Caco-2 (cell line): ENCODE measurements around the gene GET3. TPM values are rescaled to one million over a fixed set of nuclear protein-coding genes. Genes with fewer than 3 reads are reported as not detected.

Source experiments
- BruUV-seq: library from RNA; stranded (reverse); fragments of 400-500 nt; replicated peaks from 2 replicates; lab custom pipeline; 2021; lab: Mats Ljungman, UMichigan
- CTCF ChIA-PET: fragments of 300-600 bp; sonication (Branson Sonifier 250); formaldehyde crosslinking; loops from one replicate; lab custom pipeline; 2022; ENCODE audit warnings: antibody characterized with exemption; lab: Charles Lee
- POLR2A ChIA-PET: fragments of 300-600 bp; sonication (Branson Sonifier 250); formaldehyde crosslinking; loops from one replicate; lab custom pipeline; 2022; ENCODE audit warnings: antibody characterized with exemption; lab: Charles Lee
- DNase-seq, 2 experiments: peaks; one replicate each; pipeline versions ENCODE4 v3.0.0 to v3.0.0-alpha.2; 2020 to 2022
- H3K27me3 ChIP-seq: replicated peaks from 2 replicates; pipeline ENCODE4 v1.6.0; 2011; ENCODE audit warnings: low read length; ENCODE audit not compliant: control insufficient read depth, insufficient read depth
- H3K36me3 ChIP-seq: 2 replicates; pipeline ENCODE4 v1.5.1; 2011; ENCODE audit warnings: low read length; ENCODE audit not compliant: control insufficient read depth, insufficient read depth
- H3K4me1 ChIP-seq: fragments of 250-450 bp; sonication (Bioruptor Pico); 2 replicates; pipeline ENCODE4 v1.5.1; 2020; ENCODE audit warnings: mild to moderate bottlenecking
- H3K4me3 ChIP-seq: 2 replicates; pipeline ENCODE4 v1.5.1; 2011; ENCODE audit warnings: low read depth, mild to moderate bottlenecking, control low read depth, low read length
- H3K9me3 ChIP-seq: fragments of 250-450 bp; sonication (Bioruptor Pico); 2 replicates; pipeline ENCODE4 v1.5.1; 2020; ENCODE audit warnings: mild to moderate bottlenecking, moderate library complexity
- H3K27ac Mint-ChIP-seq: one replicate; pipeline ENCODE4 v1.8.0; 2022; ENCODE audit warnings: mixed read lengths; ENCODE audit not compliant: unreplicated experiment
- H3K27me3 Mint-ChIP-seq: one replicate; pipeline ENCODE4 v1.8.0; 2022; ENCODE audit warnings: mixed read lengths; ENCODE audit not compliant: insufficient read depth, unreplicated experiment
- H3K36me3 Mint-ChIP-seq: one replicate; pipeline ENCODE4 v1.8.0; 2022; ENCODE audit warnings: mild to moderate bottlenecking, mixed read lengths; ENCODE audit not compliant: insufficient read depth, unreplicated experiment
- H3K4me1 Mint-ChIP-seq: one replicate; pipeline ENCODE4 v1.8.0; 2022; ENCODE audit warnings: low read depth, mixed read lengths; ENCODE audit not compliant: unreplicated experiment
- H3K4me3 Mint-ChIP-seq: one replicate; pipeline ENCODE4 v1.8.0; 2022; ENCODE audit warnings: mild to moderate bottlenecking, moderate library complexity, mixed read lengths; ENCODE audit not compliant: unreplicated experiment
- H3K9me3 Mint-ChIP-seq: one replicate; pipeline ENCODE4 v1.8.0; 2022; ENCODE audit warnings: mixed read lengths; ENCODE audit not compliant: unreplicated experiment
- CTCF ChIP-seq, 2 experiments: fragments of 200-600 bp in 1 of 2; IDR thresholded peaks; 1 replicate in 1 of 2; 2 replicates in 1 of 2; pipeline versions ENCODE4 v1.5.1 to v1.8.0; 2011 to 2022; ENCODE audit warnings: antibody characterized with exemption in 1 of 2, control low read depth in 1 of 2, inconsistent platforms in 1 of 2, low read depth in 1 of 2, low read length in 1 of 2, mild to moderate bottlenecking in 1 of 2, moderate library complexity in 1 of 2; ENCODE audit not compliant: insufficient read depth in 1 of 2, severe bottlenecking in 1 of 2, unreplicated experiment in 1 of 2
- intact Hi-C: fragments of 100-400 bp; cut with micrococcal nuclease; formaldehyde crosslinking; loops from one replicate; pipeline ENCODE4 v1.10.0; 2022; ENCODE audit not compliant: unreplicated experiment
- total RNA-seq: library from RNA; stranded (reverse); gene quantifications from 2 replicates; pipeline ENCODE4 v1.2.3, GENCODE V29; 2022

The GET3 gene
- total RNA-seq, 1 experiment from 2014 or later, result 57.1 TPM

- ChIA-PET CTCF (no interaction called here), POLR2A (no interaction called here)
- TF ChIP-seq CTCF (IDR thresholded peaks at IDR 0.05; ENCODE audit: insufficient read depth in 1 of 2, low read depth in 1 of 2, low read length in 1 of 2, severe bottlenecking in 1 of 2, unreplicated experiment in 1 of 2), result no peak
- peaks cover 33% of the 10 kb centered on the region for H3K36me3 Mint-ChIP-seq
- no peak overlapping the region for H3K27ac Mint-ChIP-seq
- no peaks in the 10 kb centered on the region for H3K9me3 Mint-ChIP-seq
- H3K4me3 ChIP-seq, result no peak overlapping the region
- DNase-seq, result no peak
- H3K4me1 Mint-ChIP-seq, result no peaks in the 10 kb centered on the region
- no peaks in the 10 kb centered on the region for H3K27me3 ChIP-seq
- H3K4me3 Mint-ChIP-seq, result peak overlapping the region; percentile 38
- no peaks in the 10 kb centered on the region for H3K9me3 ChIP-seq
- H3K36me3 ChIP-seq, result peaks cover 3% of the 10 kb centered on the region; the same call in 1 of the 2 replicates
- H3K4me1 ChIP-seq, result no peaks in the 10 kb centered on the region
- intact Hi-C loops, result no loop called here
- H3K27me3 Mint-ChIP-seq, result no peaks in the 10 kb centered on the region
- BruUV-seq, result no TSS peak
Measured at GRCh38 chr19:12698138-12698537, 39.2 kb upstream of the GET3 start.

- Mint-ChIP-seq H3K27me3 (no peaks in the 10 kb centered on the region), H3K27ac (no peak overlapping the region), H3K9me3 (no peaks in the 10 kb centered on the region), H3K4me1 (no peaks in the 10 kb centered on the region), H3K4me3 (no peak overlapping the region), H3K36me3 (peaks cover 62% of the 10 kb centered on the region)
- Histone ChIP-seq H3K36me3 (peaks cover 3% of the 10 kb centered on the region; the same call in 1 of the 2 replicates), H3K4me1 (no peaks in the 10 kb centered on the region), H3K27me3 (no peaks in the 10 kb centered on the region), H3K9me3 (no peaks in the 10 kb centered on the region), H3K4me3 (no peak overlapping the region)
- POLR2A ChIA-PET, result interaction anchor here (0.6 kb wide), 1 partner anchor 40 kb away, joined by 3 read pairs; no protein-coding TSS in a partner anchor
- CTCF ChIA-PET, result no interaction called here
- no TSS peak for BruUV-seq
- intact Hi-C loops, result no loop called here
- no peak for DNase-seq
- TF ChIP-seq CTCF (IDR thresholded peaks at IDR 0.05; ENCODE audit: insufficient read depth in 1 of 2, low read depth in 1 of 2, low read length in 1 of 2, severe bottlenecking in 1 of 2, unreplicated experiment in 1 of 2), result no peak
Measured at GRCh38 chr19:12701596-12702282, 35.6 kb upstream of the GET3 start.

- ChIA-PET POLR2A (interaction anchor here (0.6 kb wide), 1 partner anchor 243 kb away, joined by 6 read pairs; no protein-coding TSS in a partner anchor), CTCF (interaction anchor here (0.6 kb wide), 1 partner anchor 41 kb away, joined by 3 read pairs; no protein-coding TSS in a partner anchor)
- Histone ChIP-seq H3K36me3 (peaks cover 3% of the 10 kb centered on the region; the same call in 1 of the 2 replicates), H3K4me1 (no peaks in the 10 kb centered on the region), H3K27me3 (no peaks in the 10 kb centered on the region), H3K4me3 (no peak overlapping the region), H3K9me3 (no peaks in the 10 kb centered on the region)
- DNase-seq, result peak; percentile 60 to 64
- intact Hi-C loops, result no loop called here
- TF ChIP-seq CTCF (IDR thresholded peaks at IDR 0.05; ENCODE audit: insufficient read depth in 1 of 2, low read depth in 1 of 2, low read length in 1 of 2, severe bottlenecking in 1 of 2, unreplicated experiment in 1 of 2), result no peak
- no peak overlapping the region for H3K27ac Mint-ChIP-seq
- BruUV-seq, result no TSS peak
- no peaks in the 10 kb centered on the region for H3K27me3 Mint-ChIP-seq
- H3K36me3 Mint-ChIP-seq, result peaks cover 74% of the 10 kb centered on the region
- no peaks in the 10 kb centered on the region for H3K4me1 Mint-ChIP-seq
- H3K9me3 Mint-ChIP-seq, result no peaks in the 10 kb centered on the region
- H3K4me3 Mint-ChIP-seq, result no peak overlapping the region
Measured at GRCh38 chr19:12703046-12703445, 34.3 kb upstream of the GET3 start.
